SJCRH30 (cell line): ENCODE data around the gene HMCN2. TPM values are rescaled to one million over a fixed set of nuclear protein-coding genes. Genes with fewer than 3 reads are reported as not detected.
A peak's percentile ranks its signal among the peaks of the same experiment; 100 is the strongest.
"Not testable (repeated sequence)": the region's sequence is repeated elsewhere in the genome, so short reads cannot be mapped to it uniquely, and the experiment has no call there.

Experiments used
- DNase-seq, 2 experiments: peaks; one replicate each; pipeline ENCODE4 v3.0.0-alpha.2; 2015 to 2020
- H3K27ac ChIP-seq: fragments of 250-450 bp; sonication (Bioruptor Pico); 2 replicates; pipeline ENCODE4 v1.5.1; 2020; ENCODE audit warnings: mild to moderate bottlenecking, moderate library complexity
- H3K27me3 ChIP-seq: fragments of 250-450 bp; sonication (Bioruptor Pico); 2 replicates; pipeline ENCODE4 v1.5.1; 2020; ENCODE audit warnings: mild to moderate bottlenecking, moderate library complexity
- H3K36me3 ChIP-seq: fragments of 250-450 bp; sonication (Bioruptor Pico); 2 replicates; pipeline ENCODE4 v1.5.1; 2020; ENCODE audit warnings: mild to moderate bottlenecking, moderate library complexity
- H3K4me1 ChIP-seq: fragments of 250-450 bp; sonication (Bioruptor Pico); 2 replicates; pipeline ENCODE4 v1.5.1; 2020; ENCODE audit warnings: mild to moderate bottlenecking, moderate library complexity
- H3K4me3 ChIP-seq: fragments of 250-450 bp; sonication (Bioruptor Pico); 2 replicates; pipeline ENCODE4 v1.5.1; 2020; ENCODE audit warnings: mild to moderate bottlenecking, moderate library complexity
- H3K9me3 ChIP-seq: fragments of 250-450 bp; sonication (Bioruptor Pico); replicated peaks from 2 replicates; pipeline ENCODE4 v1.5.1; 2020; ENCODE audit warnings: mild to moderate bottlenecking, moderate library complexity
- total RNA-seq: library from RNA; depleted of rRNA; stranded (reverse); fragments of >200 nt; shearing (Covaris generic); gene quantifications from 2 replicates; pipeline ENCODE4 v1.2.3, GENCODE V29; 2014

The HMCN2 gene
- total RNA-seq, 1 experiment from 2014 or later, result 5.6 TPM

GRCh38 chr9:130340011-130340410, 74.5 kb downstream of the HMCN2 start:
- no peaks in the 10 kb centered on the region for H3K36me3 ChIP-seq
- no peaks in the 10 kb centered on the region for H3K27me3 ChIP-seq
- 0 out of 2 replicates have a peak, but pooled peaks cover 3% of the 10 kb centered on the region for H3K9me3 ChIP-seq
- no peak overlapping the region for H3K4me3 ChIP-seq
- H3K27ac ChIP-seq, result no peak overlapping the region
- no peak for DNase-seq
- H3K4me1 ChIP-seq, result peaks cover 32% of the 10 kb centered on the region

GRCh38 chr9:130340557-130340956, 75.0 kb downstream of the HMCN2 start:
- not testable (repeated sequence) for DNase-seq, H3K4me3 ChIP-seq, H3K9me3 ChIP-seq, H3K36me3 ChIP-seq, H3K27me3 ChIP-seq, H3K27ac ChIP-seq
- peaks cover 32% of the 10 kb centered on the region for H3K4me1 ChIP-seq

GRCh38 chr9:130341128-130341527, 75.6 kb downstream of the HMCN2 start:
- Histone ChIP-seq H3K4me3 (no peak overlapping the region), H3K36me3 (no peaks in the 10 kb centered on the region), H3K27me3 (no peaks in the 10 kb centered on the region), H3K27ac (no peak overlapping the region), H3K9me3 (0 out of 2 replicates have a peak, but pooled peaks cover 3% of the 10 kb centered on the region), H3K4me1 (peaks cover 31% of the 10 kb centered on the region)
- no peak for DNase-seq

GRCh38 chr9:130341839-130342713, 76.5 kb downstream of the HMCN2 start:
- Histone ChIP-seq H3K27me3 (no peaks in the 10 kb centered on the region), H3K9me3 (0 out of 2 replicates have a peak, but pooled peaks cover 3% of the 10 kb centered on the region), H3K27ac (no peak overlapping the region), H3K4me1 (peaks cover 21% of the 10 kb centered on the region), H3K36me3 (no peaks in the 10 kb centered on the region), H3K4me3 (no peak overlapping the region)
- no peak for DNase-seq

- DNase-seq, result no peak
- Histone ChIP-seq H3K4me1 (peaks cover 19% of the 10 kb centered on the region), H3K9me3 (0 out of 2 replicates have a peak, but pooled peaks cover 3% of the 10 kb centered on the region), H3K27me3 (no peaks in the 10 kb centered on the region), H3K36me3 (no peaks in the 10 kb centered on the region), H3K27ac (no peak overlapping the region; the same call in 1 of the 2 replicates), H3K4me3 (no peak overlapping the region)
These were observed 77.1 kb downstream of the HMCN2 start for GRCh38 chr9:130342714-130343085.

GRCh38 chr9:130343445-130343918, 77.9 kb downstream of the HMCN2 start:
- H3K4me1 ChIP-seq, result peaks cover 24% of the 10 kb centered on the region
- peak overlapping the region; percentile 28 for H3K27ac ChIP-seq
- 0 out of 2 replicates have a peak, but pooled peaks cover 3% of the 10 kb centered on the region for H3K9me3 ChIP-seq
- peak; percentile 51 to 73 for DNase-seq
- H3K4me3 ChIP-seq, result no peak overlapping the region
- H3K36me3 ChIP-seq, result no peaks in the 10 kb centered on the region
- H3K27me3 ChIP-seq, result no peaks in the 10 kb centered on the region

- H3K9me3 ChIP-seq, result 0 out of 2 replicates have a peak, but pooled peaks cover 3% of the 10 kb centered on the region
- H3K36me3 ChIP-seq, result no peaks in the 10 kb centered on the region
- DNase-seq, result no peak
- no peak overlapping the region for H3K4me3 ChIP-seq
- no peaks in the 10 kb centered on the region for H3K27me3 ChIP-seq
- H3K27ac ChIP-seq, result no peak overlapping the region
- H3K4me1 ChIP-seq, result peaks cover 24% of the 10 kb centered on the region
These were observed 78.8 kb downstream of the HMCN2 start for GRCh38 chr9:130344366-130344765.

GRCh38 chr9:130345009-130345896, 79.7 kb downstream of the HMCN2 start:
- H3K36me3 ChIP-seq, result no peaks in the 10 kb centered on the region
- H3K9me3 ChIP-seq, result 0 out of 2 replicates have a peak, but pooled peaks cover 3% of the 10 kb centered on the region
- DNase-seq, result no peak
- H3K4me3 ChIP-seq, result no peak overlapping the region
- no peak overlapping the region for H3K27ac ChIP-seq
- H3K27me3 ChIP-seq, result no peaks in the 10 kb centered on the region
- peaks cover 24% of the 10 kb centered on the region for H3K4me1 ChIP-seq

GRCh38 chr9:130345897-130346385, 80.4 kb downstream of the HMCN2 start:
- DNase-seq, result no peak
- 0 out of 2 replicates have a peak, but pooled peaks cover 3% of the 10 kb centered on the region for H3K9me3 ChIP-seq
- H3K4me3 ChIP-seq, result no peak overlapping the region
- peaks cover 24% of the 10 kb centered on the region for H3K4me1 ChIP-seq
- H3K27ac ChIP-seq, result no peak overlapping the region
- H3K36me3 ChIP-seq, result no peaks in the 10 kb centered on the region
- no peaks in the 10 kb centered on the region for H3K27me3 ChIP-seq

GRCh38 chr9:130346431-130346830, 80.9 kb downstream of the HMCN2 start:
- H3K36me3 ChIP-seq, result no peaks in the 10 kb centered on the region
- H3K4me1 ChIP-seq, result peaks cover 24% of the 10 kb centered on the region
- H3K4me3 ChIP-seq, result no peak overlapping the region
- no peaks in the 10 kb centered on the region for H3K27me3 ChIP-seq
- no peak for DNase-seq
- H3K9me3 ChIP-seq, result 0 out of 2 replicates have a peak, but pooled peaks cover 3% of the 10 kb centered on the region
- no peak overlapping the region for H3K27ac ChIP-seq

- no peak for DNase-seq
- Histone ChIP-seq H3K9me3 (0 out of 2 replicates have a peak, but pooled peaks cover 3% of the 10 kb centered on the region), H3K36me3 (no peaks in the 10 kb centered on the region), H3K27ac (no peak overlapping the region), H3K4me3 (no peak overlapping the region), H3K27me3 (no peaks in the 10 kb centered on the region), H3K4me1 (peaks cover 23% of the 10 kb centered on the region)
These were observed 81.5 kb downstream of the HMCN2 start for GRCh38 chr9:130347036-130347435.

GRCh38 chr9:130347931-130348330, 82.4 kb downstream of the HMCN2 start:
- DNase-seq, result peak in 1 of 2 experiments; percentile 63
- H3K4me3 ChIP-seq, result no peak overlapping the region
- 0 out of 2 replicates have a peak, but pooled peaks cover 3% of the 10 kb centered on the region for H3K9me3 ChIP-seq
- no peaks in the 10 kb centered on the region for H3K27me3 ChIP-seq
- no peak overlapping the region for H3K27ac ChIP-seq
- no peaks in the 10 kb centered on the region for H3K36me3 ChIP-seq
- H3K4me1 ChIP-seq, result peaks cover 14% of the 10 kb centered on the region

- Histone ChIP-seq H3K4me1 (peaks cover 10% of the 10 kb centered on the region; the same call in 1 of the 2 replicates), H3K27me3 (no peaks in the 10 kb centered on the region), H3K27ac (no peak overlapping the region), H3K36me3 (no peaks in the 10 kb centered on the region), H3K9me3 (0 out of 2 replicates have a peak, but pooled peaks cover 3% of the 10 kb centered on the region), H3K4me3 (no peak overlapping the region)
- no peak for DNase-seq
These were observed 82.8 kb downstream of the HMCN2 start for GRCh38 chr9:130348341-130348740.

- no peaks in the 10 kb centered on the region for H3K27me3 ChIP-seq
- H3K4me1 ChIP-seq, result peaks cover 5% of the 10 kb centered on the region; the same call in 1 of the 2 replicates
- no peak overlapping the region for H3K27ac ChIP-seq
- no peak for DNase-seq
- H3K36me3 ChIP-seq, result no peaks in the 10 kb centered on the region
- H3K9me3 ChIP-seq, result 0 out of 2 replicates have a peak, but pooled peaks cover 3% of the 10 kb centered on the region
- H3K4me3 ChIP-seq, result no peak overlapping the region
These were observed 83.3 kb downstream of the HMCN2 start for GRCh38 chr9:130348881-130349280.
